Stimulated activated memory B cell treated with anti-CD40 and anti-IgM and Interleukin-4, amounts not matched to agents 10 μg/mL and 1 μg/mL and 100 μg/mL, for 72 hours (primary cell): Measurements from ENCODE around the gene TNFRSF8.

Source experiments
- ATAC-seq: fragments of 150-1000 bp; cut with Tn5 transposase; 2 replicates; pipeline ENCODE4 v1.10.0; 2021
- H3K27ac Mint-ChIP-seq: one replicate; pipeline ENCODE4 v1.8.0; 2022; ENCODE audit warnings: mild to moderate bottlenecking, mixed read lengths
- H3K27me3 Mint-ChIP-seq: one replicate; pipeline ENCODE4 v1.8.0; 2022; ENCODE audit warnings: mixed read lengths
- H3K36me3 Mint-ChIP-seq: one replicate; pipeline ENCODE4 v1.8.0; 2022; ENCODE audit warnings: mixed read lengths
- H3K4me1 Mint-ChIP-seq: one replicate; pipeline ENCODE4 v1.8.0; 2022; ENCODE audit warnings: mixed read lengths
- H3K4me3 Mint-ChIP-seq: one replicate; pipeline ENCODE4 v1.8.0; 2022; ENCODE audit warnings: mild to moderate bottlenecking, moderate library complexity, mixed read lengths
- H3K9me3 Mint-ChIP-seq: one replicate; pipeline ENCODE4 v1.8.0; 2022; ENCODE audit warnings: mixed read lengths

The TNFRSF8 gene

DNA sequence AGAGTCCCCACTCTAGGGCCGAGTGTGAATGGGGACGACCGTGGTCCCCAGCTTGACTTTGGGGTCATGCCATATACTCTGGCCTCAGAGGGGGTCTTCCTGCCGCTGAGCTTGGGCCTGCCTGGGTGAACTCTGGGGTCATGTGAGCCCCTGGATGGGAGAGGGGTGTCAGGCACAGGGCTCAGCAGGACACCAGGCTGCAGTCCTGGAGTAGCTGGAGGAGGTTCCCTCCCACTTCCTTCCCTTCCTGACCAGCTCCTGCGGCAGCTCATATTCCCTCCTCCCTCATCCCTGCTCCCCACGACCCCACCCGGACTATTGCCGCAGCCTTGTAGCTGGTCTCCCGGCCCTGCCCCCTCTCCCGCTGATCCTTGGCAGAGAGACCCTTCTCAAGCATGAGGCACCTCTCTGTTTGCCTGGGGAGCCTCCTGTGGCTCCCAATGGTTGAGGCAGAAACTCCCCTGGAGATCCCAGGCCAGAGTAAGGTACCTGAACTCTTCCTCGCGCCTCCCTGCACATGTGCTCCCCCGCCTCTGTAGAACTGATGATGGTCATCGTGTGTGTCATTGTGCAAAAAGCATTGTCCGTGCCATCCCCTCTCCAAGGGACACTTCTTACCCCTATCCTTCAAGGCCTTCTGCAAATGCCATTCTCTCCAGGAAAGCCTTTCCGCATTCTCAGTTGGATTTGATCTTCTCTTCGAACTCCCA is 105.5 kb downstream of the TNFRSF8 start:
- peaks cover 54% of the 10 kb centered on the region for H3K36me3 Mint-ChIP-seq
- peak overlapping the region; percentile 93 for H3K27ac Mint-ChIP-seq
- H3K27me3 Mint-ChIP-seq, result no peaks in the 10 kb centered on the region
- H3K4me1 Mint-ChIP-seq, result peaks cover 89% of the 10 kb centered on the region
- peak overlapping the region; percentile 98 for H3K4me3 Mint-ChIP-seq
- no peak for ATAC-seq
- peaks cover 4% of the 10 kb centered on the region for H3K9me3 Mint-ChIP-seq

- Mint-ChIP-seq H3K27me3 (no peaks in the 10 kb centered on the region), H3K4me1 (peaks cover 89% of the 10 kb centered on the region), H3K27ac (peak overlapping the region; percentile 93), H3K9me3 (peaks cover 4% of the 10 kb centered on the region), H3K36me3 (peaks cover 56% of the 10 kb centered on the region), H3K4me3 (peak overlapping the region; percentile 98)
- no peak for ATAC-seq
These were observed 106.5 kb downstream of the TNFRSF8 start for GRCh38 chr1:12169442-12170135.

DNA sequence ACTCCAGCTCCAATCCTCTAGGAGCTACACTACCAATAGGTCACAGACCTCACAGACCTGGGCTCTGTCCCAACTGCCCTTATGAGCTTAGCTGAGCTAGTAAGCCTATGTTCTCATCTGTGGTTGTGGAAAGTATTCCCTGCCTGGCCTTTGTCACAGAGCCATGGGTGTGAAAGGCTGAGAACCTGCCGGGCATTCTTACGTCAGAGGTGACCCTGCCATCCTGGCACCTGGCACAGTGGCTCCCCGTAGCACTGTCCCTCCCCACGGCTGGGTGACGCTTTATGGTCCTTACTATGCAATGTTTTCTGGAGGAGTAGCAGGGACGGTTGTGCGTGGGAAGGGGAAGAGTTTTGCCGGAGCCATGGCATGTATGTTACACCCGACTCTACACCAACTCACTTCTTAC is 107.2 kb downstream of the TNFRSF8 start:
- H3K4me3 Mint-ChIP-seq, result peak overlapping the region; percentile 98
- no peak for ATAC-seq
- no peaks in the 10 kb centered on the region for H3K27me3 Mint-ChIP-seq
- peaks cover 56% of the 10 kb centered on the region for H3K36me3 Mint-ChIP-seq
- peaks cover 88% of the 10 kb centered on the region for H3K4me1 Mint-ChIP-seq
- peak overlapping the region; percentile 74 for H3K27ac Mint-ChIP-seq
- peaks cover 4% of the 10 kb centered on the region for H3K9me3 Mint-ChIP-seq

DNA sequence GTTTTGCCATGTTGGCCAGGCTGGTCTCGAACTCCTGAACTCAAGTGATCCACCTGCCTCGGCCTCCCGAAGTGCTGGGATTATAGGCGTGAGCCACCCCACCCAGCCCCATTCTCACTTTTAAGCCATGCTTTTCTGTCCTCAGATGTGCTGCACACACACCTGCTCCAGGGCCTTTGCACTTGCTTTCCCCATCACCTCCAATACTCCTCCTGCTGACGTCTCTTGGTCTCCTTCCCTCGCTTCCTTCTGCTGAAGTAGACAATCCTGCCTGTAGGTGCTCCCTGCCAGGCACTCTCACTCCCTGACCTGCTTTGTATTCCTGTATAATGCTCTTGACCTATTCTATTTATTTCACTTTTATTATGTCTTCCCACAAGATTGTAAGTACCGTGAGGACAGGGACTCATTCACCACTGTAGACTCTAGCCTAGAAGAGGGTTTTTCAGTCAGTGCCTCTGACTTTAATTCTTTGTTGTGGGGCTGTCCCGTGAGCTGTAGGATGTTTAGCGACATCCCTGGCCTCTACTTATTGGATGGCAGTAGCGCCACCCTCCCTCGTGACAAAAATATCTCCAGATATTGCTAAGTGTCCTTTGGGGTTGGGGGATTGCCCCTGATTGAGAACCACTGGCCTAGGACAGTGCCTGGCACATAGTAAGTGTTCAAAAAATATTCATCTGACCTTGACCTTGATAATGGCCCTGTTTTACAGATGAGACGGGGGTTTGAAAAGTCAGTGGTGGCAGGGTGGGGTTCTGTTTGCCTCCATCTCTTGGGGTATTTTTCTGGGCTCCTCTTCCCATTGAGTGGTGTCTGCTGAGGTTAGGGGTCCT is 108.3 kb downstream of the TNFRSF8 start:
- H3K4me3 Mint-ChIP-seq, result peak overlapping the region; percentile 64
- peaks cover 4% of the 10 kb centered on the region for H3K9me3 Mint-ChIP-seq
- peak; percentile 3 for ATAC-seq
- peaks cover 93% of the 10 kb centered on the region for H3K4me1 Mint-ChIP-seq
- peak overlapping the region; percentile 74 for H3K27ac Mint-ChIP-seq
- no peaks in the 10 kb centered on the region for H3K27me3 Mint-ChIP-seq
- peaks cover 67% of the 10 kb centered on the region for H3K36me3 Mint-ChIP-seq

- peaks cover 4% of the 10 kb centered on the region for H3K9me3 Mint-ChIP-seq
- peak overlapping the region; percentile 64 for H3K4me3 Mint-ChIP-seq
- no peaks in the 10 kb centered on the region for H3K27me3 Mint-ChIP-seq
- ATAC-seq, result no peak
- H3K36me3 Mint-ChIP-seq, result peaks cover 70% of the 10 kb centered on the region
- peaks cover 97% of the 10 kb centered on the region for H3K4me1 Mint-ChIP-seq
- peak overlapping the region; percentile 74 for H3K27ac Mint-ChIP-seq
These were observed 109.1 kb downstream of the TNFRSF8 start for GRCh38 chr1:12172042-12172851.

DNA sequence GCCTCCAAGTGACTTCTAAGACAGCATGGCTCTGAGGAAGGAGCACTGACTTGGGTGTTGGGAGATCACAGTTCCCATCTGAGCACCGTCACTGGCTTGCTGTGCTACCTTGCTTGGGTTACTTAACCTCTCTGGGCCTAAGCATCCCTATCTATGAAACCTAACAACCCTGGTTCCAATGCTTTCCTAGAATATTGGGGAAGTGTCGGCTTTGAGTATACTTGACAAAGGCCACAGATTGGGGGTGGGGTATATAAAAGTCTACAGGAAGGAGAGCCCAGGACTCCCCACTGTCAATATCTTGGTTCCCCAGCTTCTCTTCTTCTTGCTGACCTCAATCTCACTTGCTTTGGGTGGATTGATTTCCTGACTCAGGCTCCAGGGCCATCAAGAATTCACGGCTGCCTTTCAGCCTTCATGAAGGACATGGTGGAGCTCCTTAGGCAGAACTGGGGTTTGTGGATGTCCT is 110.0 kb downstream of the TNFRSF8 start:
- H3K27me3 Mint-ChIP-seq, result no peaks in the 10 kb centered on the region
- peak overlapping the region; percentile 3 for H3K4me3 Mint-ChIP-seq
- H3K9me3 Mint-ChIP-seq, result peaks cover 4% of the 10 kb centered on the region
- peaks cover 69% of the 10 kb centered on the region for H3K36me3 Mint-ChIP-seq
- H3K4me1 Mint-ChIP-seq, result peaks cover 98% of the 10 kb centered on the region
- peak overlapping the region; percentile 74 for H3K27ac Mint-ChIP-seq
- ATAC-seq, result no peak

- Mint-ChIP-seq H3K36me3 (peaks cover 69% of the 10 kb centered on the region), H3K27me3 (no peaks in the 10 kb centered on the region), H3K27ac (peak overlapping the region; percentile 74), H3K4me3 (peak overlapping the region; percentile 61), H3K9me3 (peaks cover 4% of the 10 kb centered on the region), H3K4me1 (peaks cover 98% of the 10 kb centered on the region)
- ATAC-seq, result peak; percentile 70
These were observed 110.6 kb downstream of the TNFRSF8 start for GRCh38 chr1:12173631-12174121.

- H3K9me3 Mint-ChIP-seq, result peaks cover 4% of the 10 kb centered on the region
- no peak overlapping the region for H3K4me3 Mint-ChIP-seq
- no peak for ATAC-seq
- peak overlapping the region; percentile 74 for H3K27ac Mint-ChIP-seq
- peaks cover 56% of the 10 kb centered on the region for H3K36me3 Mint-ChIP-seq
- peaks cover 98% of the 10 kb centered on the region for H3K4me1 Mint-ChIP-seq
- no peaks in the 10 kb centered on the region for H3K27me3 Mint-ChIP-seq
These were observed 112.1 kb downstream of the TNFRSF8 start for GRCh38 chr1:12174924-12175810.

DNA sequence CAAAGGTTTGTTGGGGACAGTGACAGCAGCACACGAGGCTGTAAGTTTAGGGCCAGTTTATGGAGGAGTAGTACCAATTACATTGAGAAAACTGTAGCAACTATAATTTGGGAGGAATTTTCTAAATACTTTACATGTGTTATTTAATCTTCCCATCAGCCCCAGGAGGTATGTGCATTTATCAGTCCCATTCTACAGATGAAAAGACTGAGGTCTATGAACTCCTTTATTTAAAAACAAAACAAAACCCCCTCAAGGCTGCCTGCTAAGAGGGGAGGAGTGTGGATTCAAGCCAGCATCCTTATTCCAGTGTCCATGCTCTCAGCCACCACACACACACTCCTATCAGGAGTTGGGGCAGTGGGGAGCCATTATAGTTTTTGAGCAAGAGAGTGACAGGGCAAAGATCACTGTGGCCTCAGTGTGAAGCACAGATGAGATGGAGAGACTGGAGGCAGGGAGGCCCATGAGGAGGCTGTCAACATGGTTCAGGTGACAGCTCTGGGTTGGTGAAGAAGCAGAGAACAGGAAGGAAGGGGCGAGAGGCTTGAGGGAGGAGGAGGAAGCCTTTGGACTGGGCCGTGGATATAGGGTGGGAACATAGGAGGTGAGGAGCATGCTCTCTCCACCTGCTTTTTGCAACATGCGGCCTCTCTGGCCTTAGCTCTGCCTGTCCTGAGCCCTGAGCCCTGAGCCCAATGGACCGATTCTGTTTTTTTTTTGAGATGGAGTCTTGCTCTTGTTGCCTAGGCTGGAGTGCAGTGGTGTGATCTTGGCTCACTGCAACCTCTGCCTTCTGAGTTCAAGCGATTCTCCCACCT is 113.4 kb downstream of the TNFRSF8 start:
- H3K9me3 Mint-ChIP-seq, result no peaks in the 10 kb centered on the region
- no peak overlapping the region for H3K4me3 Mint-ChIP-seq
- H3K36me3 Mint-ChIP-seq, result peaks cover 47% of the 10 kb centered on the region
- peaks cover 96% of the 10 kb centered on the region for H3K4me1 Mint-ChIP-seq
- H3K27me3 Mint-ChIP-seq, result no peaks in the 10 kb centered on the region
- no peak for ATAC-seq
- peak overlapping the region; percentile 43 for H3K27ac Mint-ChIP-seq

DNA sequence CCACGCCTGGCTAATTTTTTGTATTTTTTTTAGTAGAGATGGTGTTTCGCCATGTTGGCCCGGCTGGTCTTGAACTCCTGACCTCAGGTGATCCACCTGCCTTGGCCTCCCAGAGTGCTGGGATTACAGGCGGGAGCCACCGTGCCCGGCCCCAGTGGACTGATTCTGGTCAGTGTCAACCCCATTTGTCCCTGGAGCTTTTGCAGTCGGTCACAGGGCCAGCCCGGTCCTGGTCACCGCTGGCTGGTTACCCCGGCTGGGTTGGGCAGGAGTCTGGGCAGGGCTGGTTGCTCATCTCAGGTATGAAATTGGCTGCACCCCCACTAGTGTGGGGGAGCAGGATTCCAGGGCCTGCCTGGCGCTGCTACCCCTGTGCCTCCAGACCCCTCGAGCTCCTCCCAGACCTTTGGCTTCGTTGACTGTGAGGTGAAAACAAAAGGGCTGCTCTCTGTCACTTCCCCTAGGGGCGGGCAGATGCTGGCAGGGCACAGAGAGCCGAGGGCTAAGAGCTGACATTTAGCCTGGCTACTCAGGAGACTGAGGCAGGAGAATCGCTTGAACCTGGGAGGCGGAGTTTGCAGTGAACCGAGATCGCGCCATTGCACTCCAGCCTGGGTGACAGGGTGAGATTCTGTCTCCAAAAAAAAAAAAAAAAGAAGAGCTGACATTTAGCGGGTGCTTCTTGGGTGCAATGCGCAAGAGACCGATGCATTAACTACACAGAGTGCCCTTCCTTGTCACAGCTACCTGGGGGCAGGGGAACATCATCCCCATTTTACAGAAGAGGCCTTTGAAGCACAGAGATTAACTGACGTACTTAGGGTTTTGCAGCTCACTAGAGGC is 114.3 kb downstream of the TNFRSF8 start:
- peaks cover 46% of the 10 kb centered on the region for H3K36me3 Mint-ChIP-seq
- ATAC-seq, result no peak

GRCh38 chr1:12177999-12178441 is 114.9 kb downstream of the TNFRSF8 start:
- H3K4me3 Mint-ChIP-seq, result peak overlapping the region; percentile 67
- peaks cover 96% of the 10 kb centered on the region for H3K4me1 Mint-ChIP-seq
- peak overlapping the region; percentile 75 for H3K27ac Mint-ChIP-seq
- peaks cover 39% of the 10 kb centered on the region for H3K36me3 Mint-ChIP-seq
- no peaks in the 10 kb centered on the region for H3K9me3 Mint-ChIP-seq
- no peak for ATAC-seq
- H3K27me3 Mint-ChIP-seq, result no peaks in the 10 kb centered on the region

More for the DNA sequence above, 114.3 kb downstream of the TNFRSF8 start:
- Mint-ChIP-seq H3K4me1 (peaks cover 96% of the 10 kb centered on the region), H3K4me3 (no peak overlapping the region), H3K27ac (peak overlapping the region; percentile 75), H3K9me3 (no peaks in the 10 kb centered on the region), H3K27me3 (no peaks in the 10 kb centered on the region)

DNA sequence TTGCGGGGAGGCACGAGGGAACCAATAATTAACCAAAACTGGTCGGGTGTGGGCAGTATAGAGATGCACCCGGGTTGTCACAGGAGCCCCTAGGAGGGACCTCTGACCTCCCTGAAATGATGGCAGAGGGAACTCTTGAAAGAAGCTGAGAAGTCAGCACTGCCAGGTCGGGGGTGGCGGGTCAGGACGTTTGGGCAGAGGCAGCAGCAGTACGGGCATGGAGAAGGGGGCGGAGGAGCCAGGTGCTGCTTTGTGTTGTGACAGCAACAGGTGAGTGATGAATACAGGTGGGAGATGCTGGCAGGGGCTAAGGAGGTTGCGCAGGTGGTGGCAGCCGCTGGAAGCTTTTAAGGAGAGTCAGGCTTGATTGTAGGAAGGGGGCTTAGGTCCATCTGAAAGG is 115.4 kb downstream of the TNFRSF8 start:
- Mint-ChIP-seq H3K36me3 (peaks cover 37% of the 10 kb centered on the region), H3K9me3 (no peaks in the 10 kb centered on the region), H3K27ac (peak overlapping the region; percentile 75), H3K4me3 (peak overlapping the region; percentile 67), H3K27me3 (no peaks in the 10 kb centered on the region), H3K4me1 (peaks cover 96% of the 10 kb centered on the region)
- no peak for ATAC-seq
